A673 (cell line): ENCODE data around the gene ZNF439.

ENCODE experiments used
- EZH2 ChIP-seq: fragments of 200-600 bp; sonication (generic); IDR thresholded peaks from 2 replicates; pipeline ENCODE4 v1.6.1; 2017; ENCODE audit warnings: borderline replicate concordance, low read depth, mild to moderate bottlenecking, mixed read lengths, antibody characterized with exemption, low read length; ENCODE audit not compliant: poor library complexity, severe bottlenecking
- TF ChIP-seq, protein P1 (sequence below): fragments of 300-800, 200-600 bp; sonication (generic); conservative IDR thresholded peaks from 2 replicates; pipeline ENCODE4 v1.5.1; 2017; ENCODE audit warnings: low read depth, mild to moderate bottlenecking, antibody characterized with exemption, low read length, moderate library complexity, mixed read lengths

DNA sequence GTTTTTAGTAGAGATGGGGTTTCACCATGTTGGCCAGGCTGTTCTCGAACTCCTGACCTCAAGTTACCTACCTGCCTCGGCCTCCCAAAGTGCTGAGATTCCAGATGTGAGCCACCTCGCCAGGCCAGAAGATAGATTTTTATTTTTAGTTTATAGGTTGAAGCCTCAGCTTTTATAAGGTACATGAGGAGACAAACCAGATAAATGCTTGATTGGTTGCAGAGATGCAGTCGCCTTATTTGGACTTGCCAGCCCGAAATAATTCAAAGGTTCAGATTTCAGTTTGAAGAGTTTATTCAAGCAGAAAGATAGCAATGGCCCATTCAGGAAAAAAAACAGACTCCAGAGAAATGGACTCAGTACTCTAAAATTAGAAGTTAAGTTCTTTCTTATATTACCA is 42.1 kb downstream of the ZNF439 start:
- no peak for TF ChIP-seq EZH2
- TF ChIP-seq, protein P1, sequence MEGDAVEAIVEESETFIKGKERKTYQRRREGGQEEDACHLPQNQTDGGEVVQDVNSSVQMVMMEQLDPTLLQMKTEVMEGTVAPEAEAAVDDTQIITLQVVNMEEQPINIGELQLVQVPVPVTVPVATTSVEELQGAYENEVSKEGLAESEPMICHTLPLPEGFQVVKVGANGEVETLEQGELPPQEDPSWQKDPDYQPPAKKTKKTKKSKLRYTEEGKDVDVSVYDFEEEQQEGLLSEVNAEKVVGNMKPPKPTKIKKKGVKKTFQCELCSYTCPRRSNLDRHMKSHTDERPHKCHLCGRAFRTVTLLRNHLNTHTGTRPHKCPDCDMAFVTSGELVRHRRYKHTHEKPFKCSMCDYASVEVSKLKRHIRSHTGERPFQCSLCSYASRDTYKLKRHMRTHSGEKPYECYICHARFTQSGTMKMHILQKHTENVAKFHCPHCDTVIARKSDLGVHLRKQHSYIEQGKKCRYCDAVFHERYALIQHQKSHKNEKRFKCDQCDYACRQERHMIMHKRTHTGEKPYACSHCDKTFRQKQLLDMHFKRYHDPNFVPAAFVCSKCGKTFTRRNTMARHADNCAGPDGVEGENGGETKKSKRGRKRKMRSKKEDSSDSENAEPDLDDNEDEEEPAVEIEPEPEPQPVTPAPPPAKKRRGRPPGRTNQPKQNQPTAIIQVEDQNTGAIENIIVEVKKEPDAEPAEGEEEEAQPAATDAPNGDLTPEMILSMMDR: no peak
